HUES6 (cell line): Measurements from ENCODE around the gene PIK3C2G.

ENCODE experiments used
- H3K27ac ChIP-seq: 2 replicates; pipeline ENCODE4 v1.7.0; 2013; ENCODE audit warnings: low read depth, mild to moderate bottlenecking, low read length, inconsistent platforms
- H3K27me3 ChIP-seq: 2 replicates; pipeline ENCODE4 v1.6.1; 2013; ENCODE audit warnings: low read length; ENCODE audit not compliant: control insufficient read depth, insufficient read depth
- H3K36me3 ChIP-seq: 2 replicates; pipeline ENCODE4 v1.6.1; 2013; ENCODE audit warnings: low read length; ENCODE audit not compliant: control insufficient read depth, insufficient read depth
- H3K4me1 ChIP-seq: 2 replicates; pipeline ENCODE4 v1.6.1; 2013; ENCODE audit warnings: low read length; ENCODE audit not compliant: control insufficient read depth, insufficient read depth
- H3K4me3 ChIP-seq: 2 replicates; pipeline ENCODE4 v1.5.1; 2013; ENCODE audit warnings: low read depth, low read length
- H3K9ac ChIP-seq: one replicate; pipeline ENCODE4 v1.6.1; 2013; ENCODE audit warnings: mild to moderate bottlenecking, low read length
- H3K9me3 ChIP-seq: 2 replicates; pipeline ENCODE4 v1.6.1; 2013; ENCODE audit warnings: low read depth, low read length; ENCODE audit not compliant: control insufficient read depth, insufficient read depth

The PIK3C2G gene

GRCh38 chr12:18696971-18697602 is 435.8 kb downstream of the PIK3C2G start:
- Histone ChIP-seq H3K9me3 (no peaks in the 10 kb centered on the region), H3K9ac (no peak overlapping the region), H3K36me3 (no peaks in the 10 kb centered on the region), H3K27me3 (no peaks in the 10 kb centered on the region), H3K4me3 (no peak overlapping the region), H3K27ac (no peak overlapping the region), H3K4me1 (no peaks in the 10 kb centered on the region)
